Hematopoietic multipotent progenitor cell (in vitro differentiated cells): ENCODE data around the gene STARD10. TPM values are rescaled to one million over a fixed set of nuclear protein-coding genes. Genes with fewer than 3 reads are reported as not detected.
A peak's percentile ranks its signal among the peaks of the same experiment; 100 is the strongest.
"Not testable (repeated sequence)": the region's sequence is repeated elsewhere in the genome, so short reads cannot be mapped to it uniquely, and the experiment has no call there.

Experiments
- DNase-seq, 3 donors: peaks; one replicate each; pipeline ENCODE4 v3.0.0-alpha.2; 2011 to 2015; ENCODE audit warnings: low read depth in 2 of 3, low spot score in 2 of 3
- total RNA-seq: library from RNA; depleted of rRNA; stranded (reverse); fragments of >200 nt; gene quantifications from one replicate; pipeline ENCODE4 v1.2.3, GENCODE V29; 2012

The STARD10 gene, protein sequence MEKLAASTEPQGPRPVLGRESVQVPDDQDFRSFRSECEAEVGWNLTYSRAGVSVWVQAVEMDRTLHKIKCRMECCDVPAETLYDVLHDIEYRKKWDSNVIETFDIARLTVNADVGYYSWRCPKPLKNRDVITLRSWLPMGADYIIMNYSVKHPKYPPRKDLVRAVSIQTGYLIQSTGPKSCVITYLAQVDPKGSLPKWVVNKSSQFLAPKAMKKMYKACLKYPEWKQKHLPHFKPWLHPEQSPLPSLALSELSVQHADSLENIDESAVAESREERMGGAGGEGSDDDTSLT
- total RNA-seq = 34.7 TPM

DNA sequence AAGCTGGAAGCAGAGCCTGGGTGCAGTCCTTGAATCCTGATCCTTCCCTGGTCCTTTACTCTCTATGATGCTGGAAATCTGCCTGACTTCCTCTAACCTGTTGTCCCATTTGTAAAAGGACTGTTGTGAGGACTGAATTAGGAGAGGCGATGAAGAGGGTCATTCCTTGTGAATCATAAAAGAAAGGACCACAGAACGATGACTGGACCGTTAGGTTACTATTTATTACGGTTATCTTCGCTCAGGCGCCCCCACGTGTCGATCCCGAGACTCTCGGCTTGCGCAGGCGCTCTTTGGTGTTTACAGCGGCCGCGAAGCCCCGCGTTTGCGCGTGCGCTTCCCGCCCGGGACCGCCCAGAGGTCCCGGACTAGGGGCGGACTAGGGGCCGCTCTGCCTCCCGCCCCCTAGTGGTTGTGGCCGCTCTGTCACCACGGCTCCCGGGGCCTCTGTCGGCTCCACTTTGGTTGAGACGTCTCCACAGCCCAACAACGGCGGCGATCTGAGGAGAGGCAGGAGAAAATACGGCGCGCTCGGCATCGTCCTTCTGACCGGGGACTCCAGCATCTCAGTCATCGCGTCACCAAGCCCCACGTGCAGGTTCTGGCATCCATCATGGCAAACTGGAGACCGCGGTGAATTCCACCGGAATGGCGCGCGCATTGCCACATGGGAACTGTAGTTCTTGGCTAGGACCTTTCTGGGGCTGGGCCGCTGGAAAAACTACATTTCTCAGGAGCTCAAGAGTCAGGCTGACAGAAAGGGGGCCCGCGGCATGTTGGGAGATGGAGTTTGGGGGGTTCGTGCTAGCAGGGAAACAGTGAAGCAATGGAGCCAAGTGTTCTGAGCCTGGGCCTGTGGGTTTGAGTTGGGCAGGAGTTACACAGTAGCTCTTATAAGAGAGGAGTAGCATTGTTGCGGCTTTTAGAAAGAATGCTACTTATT lies at the start of gene STARD10:
Gene STARD10 (minus strand): TSS at position 623 of the 943 bp plus-strand sequence. CDS start 12,866 bp downstream, outside the sequence.
- peak; percentile 93 to 98 (median 97) for DNase-seq

DNA sequence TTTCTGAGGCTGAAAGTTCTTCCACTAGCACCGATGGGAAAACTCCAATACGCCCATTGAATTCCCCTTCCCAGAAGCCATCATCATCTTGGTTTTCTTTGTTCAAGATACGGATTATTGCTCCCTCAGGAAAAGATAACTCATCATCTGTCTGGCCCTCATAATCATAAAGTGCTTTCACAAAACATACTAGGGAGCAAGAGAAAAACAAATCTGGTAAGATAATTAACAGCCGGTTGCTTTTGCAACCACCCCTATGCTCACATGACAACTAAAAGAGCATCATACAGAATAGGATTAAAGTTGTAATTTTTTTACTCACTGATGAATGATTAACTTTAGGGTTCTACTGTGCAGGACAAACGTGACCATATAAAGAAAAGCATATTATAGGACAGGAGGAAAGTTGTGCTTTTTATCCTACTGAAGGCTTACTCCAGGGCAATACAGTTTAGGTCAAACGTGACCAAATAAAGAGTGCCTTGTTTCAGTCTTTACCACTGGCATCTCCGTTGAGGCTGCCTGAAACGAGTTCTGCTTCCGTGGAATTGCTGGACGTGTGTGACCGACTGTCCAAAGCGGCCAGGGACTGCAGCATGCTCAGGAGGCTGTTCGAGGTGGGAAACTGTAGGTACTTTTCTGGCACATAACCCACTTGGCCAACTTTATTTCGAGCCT lies 48.9 kb upstream of the STARD10 start:
- DNase-seq = no peak

DNA sequence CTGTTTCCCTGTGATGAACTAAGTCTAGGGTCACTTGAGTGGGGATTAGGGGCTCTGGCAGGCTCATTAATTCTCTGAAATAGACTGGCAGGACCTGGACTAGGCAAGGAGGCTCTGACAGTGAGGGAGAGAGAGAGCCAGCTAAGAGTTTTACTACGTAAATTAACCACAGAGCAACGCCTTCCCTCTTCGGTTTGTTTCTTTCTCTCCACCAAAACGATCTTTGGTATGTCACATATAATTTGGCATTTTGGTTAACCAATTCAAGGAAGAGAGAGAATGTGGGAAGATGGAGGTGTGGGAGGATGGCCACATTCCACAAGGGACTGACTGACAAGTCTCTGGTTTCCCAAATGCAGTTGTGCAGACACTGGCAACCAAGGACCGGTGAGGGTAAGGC lies 48.3 kb upstream of the STARD10 start:
- DNase-seq = no peak

DNA sequence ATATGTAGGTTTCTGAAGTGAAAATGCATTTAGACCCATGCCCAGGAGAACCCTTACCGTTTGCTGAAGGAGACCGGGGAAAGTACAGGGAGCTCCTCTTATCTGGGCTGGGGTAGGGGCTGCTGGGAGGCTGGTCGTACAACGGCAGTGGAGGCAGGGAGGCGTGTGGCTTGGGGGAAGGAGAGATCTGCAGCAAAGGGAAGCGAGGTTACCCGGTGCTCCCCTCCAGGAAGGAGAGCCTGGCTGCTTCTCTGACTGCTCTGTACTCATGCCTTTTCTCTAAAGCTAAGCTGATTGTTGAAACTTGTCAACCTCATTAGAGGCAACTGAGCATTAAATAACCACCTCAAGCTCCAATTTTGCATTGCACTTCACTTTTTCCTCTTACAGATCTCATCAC lies 47.5 kb upstream of the STARD10 start:
- DNase-seq = no peak

DNA sequence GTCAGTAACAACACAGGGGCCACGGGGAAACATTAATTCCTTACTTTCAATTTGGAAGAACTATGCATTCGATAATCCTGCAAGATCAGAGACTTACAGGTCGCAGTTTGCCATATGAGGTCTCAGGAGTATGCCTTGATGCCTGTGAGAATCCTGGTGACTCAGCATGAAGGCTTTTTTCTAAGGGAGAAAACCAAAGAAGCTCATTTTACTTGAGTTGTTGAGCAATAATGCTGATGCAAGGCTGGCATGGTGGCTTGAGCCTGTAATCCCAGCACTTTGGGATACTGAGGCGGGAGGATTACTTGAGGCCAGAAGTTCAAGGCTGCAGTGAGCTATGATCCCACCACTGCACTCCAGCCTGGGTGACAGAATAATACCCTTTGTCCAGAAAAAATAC lies 46.9 kb upstream of the STARD10 start:
- DNase-seq = no peak

DNA sequence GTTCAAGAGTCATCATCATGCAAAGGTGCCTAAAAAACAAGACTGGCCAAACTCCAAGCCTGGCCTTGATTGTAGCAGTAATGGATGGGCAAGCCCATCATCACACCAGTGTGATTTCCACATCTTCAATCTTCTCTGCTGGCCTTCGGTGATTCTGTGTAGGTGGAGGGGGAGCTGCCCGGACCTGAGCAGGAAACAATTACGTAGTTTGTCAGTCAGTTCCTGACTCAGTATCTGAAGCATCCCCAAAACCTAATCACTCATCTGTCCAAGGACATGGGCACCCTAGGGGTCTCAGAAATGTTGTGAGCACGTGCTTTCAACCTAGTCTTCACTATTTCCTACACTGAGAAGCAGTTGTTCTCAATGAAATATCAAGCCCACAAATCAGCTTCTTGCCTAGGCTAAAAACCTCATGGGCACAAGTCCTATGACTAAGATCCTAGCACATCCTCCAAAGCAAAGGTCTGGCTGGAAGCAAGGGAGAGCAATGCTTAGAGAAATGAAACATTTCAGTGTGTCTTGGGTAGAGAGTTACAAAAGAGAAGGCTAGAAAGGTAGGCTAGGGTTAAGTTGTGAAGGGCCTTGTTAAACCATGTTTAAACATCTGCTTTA lies 45.0 kb upstream of the STARD10 start:
- DNase-seq = no peak

DNA sequence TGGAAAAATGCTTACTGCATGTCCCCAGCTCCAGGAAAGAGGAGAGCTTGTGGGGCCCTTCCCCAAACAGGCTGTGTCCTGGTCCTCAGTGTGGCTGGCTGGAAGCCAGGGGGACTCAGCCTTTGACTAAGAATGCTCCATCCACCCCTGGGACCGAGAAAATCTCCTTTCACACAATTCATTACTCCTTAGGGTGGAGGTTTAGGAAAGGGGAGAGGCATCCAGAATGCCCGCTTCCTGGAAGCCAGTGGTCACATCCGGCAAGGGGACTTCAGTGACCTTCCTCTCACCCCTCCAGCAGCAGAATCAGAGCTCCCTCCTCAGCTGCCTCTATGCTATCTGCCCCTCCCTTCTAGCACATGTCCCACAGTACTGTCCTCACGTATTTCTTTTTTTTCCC lies 42.3 kb upstream of the STARD10 start:
- DNase-seq = no peak

DNA sequence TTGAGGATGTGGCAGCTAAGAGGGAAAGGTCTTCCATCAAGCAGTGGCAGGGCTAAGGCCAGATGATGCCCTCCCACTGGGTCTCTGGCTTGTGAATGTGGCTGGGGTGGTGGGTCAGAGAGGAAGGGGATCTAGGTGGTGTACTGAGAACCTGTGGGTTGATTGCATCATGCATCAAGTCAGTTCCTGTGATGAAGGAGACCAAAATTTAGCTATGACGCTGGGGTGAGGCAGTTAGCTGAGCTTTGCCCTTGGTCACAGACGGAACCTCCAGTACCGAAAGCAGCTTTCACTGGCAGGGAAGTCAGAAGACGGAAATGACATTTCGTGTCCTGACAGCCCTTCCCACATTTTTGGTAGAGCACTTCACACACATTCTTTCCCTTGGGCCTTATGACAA lies 41.1 kb upstream of the STARD10 start:
- no peak for DNase-seq

DNA sequence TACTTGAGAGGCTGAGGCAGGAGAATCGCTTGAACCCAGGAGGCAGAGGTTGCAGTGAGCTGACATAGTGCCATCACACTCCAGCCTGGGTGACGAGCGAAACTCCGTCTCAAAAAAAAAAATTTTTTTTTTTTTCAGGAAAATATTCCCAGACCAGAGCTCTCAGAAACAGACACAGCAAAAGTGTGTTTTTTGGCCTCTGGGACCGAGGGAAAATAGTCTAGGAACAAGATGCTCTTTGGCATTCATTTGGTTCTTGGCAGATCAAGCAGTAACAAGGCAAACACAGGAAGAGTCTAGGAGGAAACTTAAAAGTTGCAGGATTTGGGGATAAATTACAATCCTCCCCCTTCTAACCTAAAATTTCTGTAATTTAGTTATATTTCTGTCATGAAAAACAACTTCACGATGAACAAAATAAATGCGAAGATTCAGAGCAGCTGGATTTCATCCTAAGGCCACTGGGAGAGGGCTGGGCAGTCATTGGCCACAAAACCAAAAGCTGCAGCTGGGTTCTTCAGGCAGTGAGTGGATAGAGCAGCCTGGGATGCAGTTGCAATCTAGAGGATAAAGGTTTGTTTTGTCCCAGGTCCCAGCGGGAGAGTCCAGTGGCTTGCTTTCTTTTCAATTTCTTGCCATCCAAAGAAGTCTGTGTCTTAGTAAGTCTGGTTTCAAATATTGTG lies 40.1 kb upstream of the STARD10 start:
- DNase-seq = no peak

DNA sequence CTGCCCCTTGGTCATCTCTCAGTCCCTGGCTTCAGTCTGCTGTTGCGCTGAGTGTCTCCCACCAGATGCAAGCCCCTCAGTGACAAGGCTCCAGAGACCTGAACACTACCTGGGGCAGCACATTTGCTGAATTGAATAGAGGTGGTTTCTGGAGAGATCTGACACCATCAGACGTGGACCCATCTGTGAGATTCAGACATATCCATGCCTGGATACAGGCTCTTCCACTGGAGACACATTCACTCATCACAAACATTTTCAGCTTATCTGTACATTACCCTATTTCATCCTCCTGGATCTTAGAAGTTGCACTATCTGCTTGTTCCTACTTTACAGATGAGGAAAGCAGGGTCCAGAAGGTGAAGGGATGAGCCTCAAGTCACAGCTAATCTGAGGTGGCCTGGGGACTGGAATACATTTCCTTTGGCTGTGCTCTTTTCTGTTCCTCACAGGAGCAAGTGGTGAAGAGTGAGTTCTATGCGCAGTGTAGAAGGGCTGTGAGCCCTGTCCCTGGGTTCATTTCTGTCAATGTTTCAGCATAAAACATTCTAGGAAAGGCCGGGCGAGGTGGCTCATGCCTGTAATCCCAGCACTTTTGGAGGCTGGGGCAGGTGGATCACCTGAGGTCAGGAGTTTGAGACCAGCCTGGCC lies 39.4 kb upstream of the STARD10 start:
- DNase-seq = no peak

DNA sequence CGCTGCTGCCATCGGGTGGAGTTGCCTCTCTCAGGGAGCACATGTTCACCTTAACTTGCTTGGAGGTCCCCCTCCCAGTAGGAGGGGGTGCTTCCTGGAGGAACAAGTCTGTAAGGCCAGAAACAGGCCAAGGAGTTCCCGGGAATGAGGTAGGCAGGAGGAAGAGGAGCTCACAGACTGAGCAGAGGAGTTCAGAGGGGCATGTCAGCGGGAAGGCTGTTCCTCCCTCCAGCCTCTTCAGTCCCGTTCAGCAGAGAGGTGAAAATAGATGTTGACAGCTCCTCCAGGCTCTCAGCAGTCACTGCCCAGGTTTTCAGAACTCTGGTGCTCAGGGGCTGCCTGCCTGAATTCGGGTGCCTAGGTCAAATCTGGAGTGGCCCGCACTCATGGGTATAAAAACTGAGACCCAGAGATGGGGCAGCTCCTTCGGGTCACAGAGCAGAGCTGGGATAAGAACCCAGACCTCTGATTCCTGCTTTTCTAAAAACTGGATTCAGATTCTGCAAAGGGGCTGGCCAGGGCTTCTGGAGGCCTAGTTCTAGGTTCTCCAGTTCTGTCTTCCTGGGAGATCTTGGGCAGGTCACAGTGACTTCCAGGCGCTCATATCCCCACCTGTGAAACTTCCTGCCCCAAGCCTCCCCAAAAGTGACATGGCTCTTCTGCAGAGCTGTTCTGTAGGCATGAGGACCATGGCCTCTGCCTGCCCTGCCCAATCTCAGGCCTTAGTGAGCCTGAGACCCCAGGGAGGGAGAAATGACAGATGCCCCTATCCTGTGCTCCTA lies 38.6 kb upstream of the STARD10 start:
- DNase-seq = no peak

DNA sequence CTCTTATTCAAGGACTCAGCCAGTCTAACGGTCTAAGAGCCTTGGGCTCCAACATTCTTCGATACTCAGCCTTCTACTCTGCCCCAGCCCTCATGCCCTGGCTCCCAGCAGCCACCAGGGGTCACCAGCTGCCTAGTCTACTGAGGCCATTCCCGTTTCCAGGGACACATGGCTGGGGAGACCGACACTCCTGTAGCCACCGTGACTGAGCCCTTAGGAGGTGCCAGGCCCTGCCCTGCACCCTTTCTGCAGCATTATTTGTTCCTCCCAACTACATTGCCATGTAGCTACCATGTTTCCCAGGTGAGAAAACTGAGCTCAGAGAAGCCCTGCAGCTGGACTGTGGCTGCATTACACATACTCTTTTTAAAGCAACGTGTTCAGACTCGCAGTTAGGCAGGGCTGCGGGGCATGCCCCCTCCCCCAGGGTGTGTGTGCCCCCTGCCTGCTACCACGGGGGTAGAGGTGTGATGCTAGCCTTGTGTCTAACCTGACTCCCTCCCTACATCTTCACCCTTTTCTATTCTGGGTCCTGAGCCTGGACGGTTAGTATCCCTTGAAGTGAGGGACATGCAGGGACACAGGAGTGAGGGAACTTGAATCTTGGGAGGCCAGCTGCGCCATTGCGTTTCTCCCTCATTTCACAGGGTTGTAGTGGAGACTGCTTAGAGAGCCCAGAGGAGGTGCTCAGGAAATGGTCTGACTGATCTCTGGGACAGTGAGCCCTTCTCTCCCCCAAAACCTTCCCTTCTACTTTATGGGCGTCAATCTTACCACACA lies 37.9 kb upstream of the STARD10 start:
- DNase-seq = peak in 2 of 3 donors; percentile 59 to 78

DNA sequence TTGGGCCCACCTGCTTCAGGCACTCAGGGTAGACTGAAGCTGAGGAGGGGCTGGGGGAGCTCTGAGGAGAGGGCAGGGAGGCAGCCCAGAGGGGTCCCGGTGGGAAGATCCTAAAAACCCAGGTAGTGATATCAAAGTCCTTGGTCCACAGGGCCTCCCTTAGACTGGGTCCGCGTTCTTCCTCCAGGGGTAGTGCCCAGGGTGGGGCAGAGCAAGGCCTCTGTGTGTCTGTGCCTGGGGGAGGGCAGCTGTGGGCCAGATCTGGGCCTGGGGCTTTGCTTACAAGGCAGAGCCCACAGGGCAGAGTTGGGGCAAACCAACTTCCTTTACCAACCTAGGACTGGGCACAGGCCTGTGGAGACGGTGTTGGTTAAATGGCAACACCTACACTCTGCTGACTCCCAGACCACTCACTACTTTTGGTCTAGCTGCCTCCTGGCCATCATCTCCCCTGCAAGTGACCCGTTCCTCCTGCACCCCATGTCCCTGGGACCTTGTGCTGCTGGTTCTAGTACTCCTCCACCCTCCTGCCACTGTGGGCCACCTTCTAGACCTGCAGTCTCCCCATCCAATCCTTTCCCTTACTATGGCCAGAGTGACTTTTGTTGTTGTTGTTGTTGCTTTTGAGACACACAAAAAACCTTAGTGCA lies 36.2 kb upstream of the STARD10 start:
- no peak for DNase-seq

DNA sequence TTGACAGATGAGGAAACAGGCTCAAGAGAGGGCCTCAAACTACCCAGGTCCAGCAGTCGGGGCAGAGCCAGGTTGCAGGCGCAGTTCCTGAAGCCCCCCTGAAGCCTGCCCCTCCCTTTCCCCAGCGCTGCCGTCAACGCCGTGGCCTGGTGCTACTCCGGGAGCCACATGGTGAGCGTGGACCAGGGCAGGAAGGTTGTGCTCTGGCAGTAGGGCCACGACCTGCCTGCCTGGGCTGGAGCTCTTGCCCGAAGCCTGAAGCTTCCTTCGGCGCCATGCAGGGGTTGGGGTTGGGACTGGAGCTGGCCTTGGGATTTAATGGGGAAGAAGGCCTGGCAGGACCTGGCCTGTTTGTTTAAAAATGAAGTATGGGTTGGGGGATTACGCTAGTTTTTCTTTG lies 35.3 kb upstream of the STARD10 start:
- no peak for DNase-seq

DNA sequence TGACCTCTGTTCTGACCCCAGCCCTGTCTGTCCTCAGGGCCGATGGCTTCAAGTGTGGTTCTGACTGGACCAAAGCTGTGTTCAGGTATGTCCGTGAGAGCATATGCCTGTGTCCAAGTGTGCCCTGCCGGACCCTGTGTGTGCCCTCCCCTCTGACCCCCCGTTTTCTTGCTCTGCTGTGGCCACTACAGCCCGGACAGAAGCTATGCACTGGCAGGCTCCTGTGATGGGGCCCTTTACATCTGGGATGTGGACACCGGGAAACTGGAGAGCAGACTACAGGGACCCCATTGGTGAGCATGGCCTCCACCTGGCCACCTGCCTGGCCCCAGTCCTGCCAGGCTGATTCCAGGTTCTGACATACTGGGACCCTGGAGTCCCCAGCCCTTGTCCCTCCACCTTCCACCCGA lies 34.9 kb upstream of the STARD10 start:
- DNase-seq = no peak

DNA sequence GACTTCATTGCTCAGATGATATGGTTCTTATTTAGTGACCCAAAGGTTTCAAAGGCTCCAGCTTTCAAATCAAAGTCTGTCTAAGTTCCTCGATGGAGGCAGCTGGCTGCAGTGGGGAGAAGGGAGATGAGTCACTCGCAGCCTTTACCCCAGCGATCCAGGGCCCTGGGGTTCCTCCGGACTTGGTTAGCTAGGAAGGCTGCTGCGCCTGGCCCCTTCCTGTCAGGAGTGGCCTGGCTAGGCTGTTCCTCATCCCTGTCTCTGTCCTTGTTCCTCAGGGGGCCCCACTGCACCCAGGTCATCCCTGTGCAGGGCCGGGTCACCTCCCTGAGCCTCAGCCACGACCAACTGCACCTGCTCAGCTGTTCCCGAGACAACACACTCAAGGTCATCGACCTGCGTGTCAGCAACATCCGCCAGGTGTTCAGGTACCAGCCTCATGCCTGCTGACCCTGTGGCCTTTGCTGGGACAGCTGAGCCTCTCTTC lies 34.3 kb upstream of the STARD10 start:
- DNase-seq = no peak

DNA sequence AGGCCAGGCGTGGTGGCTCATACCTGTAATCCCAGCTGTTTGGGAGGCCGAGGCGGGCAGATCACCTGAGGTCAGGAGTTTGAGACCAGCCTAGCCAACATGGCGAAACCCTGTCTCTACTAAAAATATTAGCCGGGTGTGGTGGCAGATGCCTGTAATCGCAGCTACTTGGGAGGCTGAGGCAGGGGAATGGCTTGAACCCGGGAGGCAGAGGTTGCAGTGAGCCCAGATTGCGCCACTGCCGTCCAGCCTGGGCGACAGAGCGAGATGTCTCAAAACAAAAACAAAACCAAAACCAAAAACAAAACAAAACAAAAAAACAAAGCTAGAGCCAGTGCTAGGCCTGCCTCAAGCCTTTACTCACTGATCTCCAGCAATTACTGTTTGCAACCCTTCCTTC lies 33.8 kb upstream of the STARD10 start:
- not testable (repeated sequence) for DNase-seq
